Kidney (tissue), 14 donors: ENCODE data around the gene ADA. TPM values are rescaled to one million over a fixed set of nuclear protein-coding genes. Genes with fewer than 3 reads are reported as not detected.

Source experiments
- DNase-seq, 5 donors: peaks; one replicate each; pipeline ENCODE4 v3.0.0-alpha.2; 2013 to 2020
- FAIRE-seq: peaks from 2 replicates; lab custom pipeline; 2012; peaks lifted over from hg19 to GRCh38; lab: Jason Lieb, UNC
- H3K27ac ChIP-seq, 2 donors: one replicate each; pipeline ENCODE4 v1.7.0; 2013; ENCODE audit warnings: low read depth in 2 of 2, low read length in 2 of 2, inconsistent platforms in 1 of 2
- H3K27me3 ChIP-seq: one replicate; pipeline ENCODE4 v1.7.1; 2013; ENCODE audit warnings: low read length, inconsistent platforms; ENCODE audit not compliant: control insufficient read depth, insufficient read depth
- H3K36me3 ChIP-seq, 3 donors: one replicate each; pipeline versions ENCODE4 v1.7.0 to v1.7.1; 2013; ENCODE audit warnings: low read length in 3 of 3, control low read depth in 1 of 3, inconsistent platforms in 1 of 3; ENCODE audit not compliant: insufficient read depth in 3 of 3, control insufficient read depth in 2 of 3
- H3K4me1 ChIP-seq, 3 donors: one replicate each; pipeline versions ENCODE4 v1.7.0 to v1.7.1; 2013; ENCODE audit warnings: low read length in 3 of 3, inconsistent platforms in 1 of 3, low read depth in 1 of 3; ENCODE audit not compliant: control insufficient read depth in 2 of 3, insufficient read depth in 2 of 3
- H3K4me3 ChIP-seq, 3 donors: one replicate each; pipeline versions ENCODE4 v1.7.0 to v1.8.1; 2013; ENCODE audit warnings: low read length in 3 of 3, control low read depth in 1 of 3, inconsistent platforms in 1 of 3
- H3K9ac ChIP-seq, 3 donors: one replicate each; pipeline versions ENCODE4 v1.7.0 to v1.7.1; 2013; ENCODE audit warnings: low read length in 3 of 3, control low read depth in 1 of 3, inconsistent platforms in 1 of 3
- H3K9me3 ChIP-seq, 3 donors: one replicate each; pipeline versions ENCODE4 v1.7.0 to v1.7.1; 2013; ENCODE audit warnings: low read length in 3 of 3, control low read depth in 1 of 3, inconsistent platforms in 1 of 3; ENCODE audit not compliant: control insufficient read depth in 2 of 3, insufficient read depth in 1 of 3
- intact Hi-C: fragments of 100-400 bp; cut with DNase I; formaldehyde crosslinking; loops from one replicate; pipeline ENCODE4 v1.11.1; 2022
- polyA plus RNA-seq: library from polyadenylated mRNA; stranded (reverse); fragments of 350-450 nt; fragmentation: Illumina TruSeq; extraction: RNeasy Lipid Tissue Mini Kit (QIAGEN cat#74804); gene quantifications from one replicate; pipeline ENCODE4 v1.2.3, GENCODE V29; 2014; ENCODE audit warnings: low read depth, low replicate concordance; ENCODE audit not compliant: insufficient read depth
- total RNA-seq: library from RNA; stranded (reverse); fragmentation: NEBNext Ultra II Directional; extraction: Animal tissue kit (Norgen Biotek cat#: 25700); gene quantifications from one replicate; pipeline ENCODE4 v1.2.1, GENCODE V29; 2021
- TF ChIP-seq, protein P1 (sequence below): IDR thresholded peaks from 3 replicates; pipeline ENCODE4 v1.5.1; 2012; ENCODE audit warnings: mild to moderate bottlenecking, moderate library complexity, borderline replicate concordance; ENCODE audit not compliant: insufficient read depth; ENCODE audit errors: extremely low read depth
- donor health status: control.
- donor health status: control.
- donor health status: control.
- donor health status: control.
- donor health status: control.
- donor health status: DM: yes; HTN: yes; CAD: no.
- donor health status: Normal renal cell carcinoma (clear cell type).

The ADA gene
- total and polyA plus RNA-seq, 2 donors from 2014 or later: 3.1 to 6.5 TPM

DNA sequence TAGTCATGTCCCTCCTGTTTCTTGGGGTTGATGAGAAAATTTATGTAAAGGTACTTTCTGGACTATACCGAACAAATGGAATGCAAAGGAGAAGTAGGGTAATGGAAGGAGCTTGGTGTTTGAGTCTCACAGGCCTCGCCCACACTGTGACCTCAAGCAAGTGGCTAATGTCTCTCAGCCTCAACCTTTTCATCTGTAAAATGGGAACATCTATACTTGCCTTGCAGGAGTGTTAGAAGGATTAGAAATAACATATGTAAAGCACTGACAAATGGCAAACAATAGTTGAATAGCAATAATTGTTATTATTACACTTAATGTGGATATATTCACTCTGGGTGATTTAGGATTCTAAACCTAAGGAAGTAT is 78.0 kb downstream of the ADA start:
- Histone ChIP-seq H3K9ac (no peak overlapping the region), H3K4me3 (no peak overlapping the region), H3K4me1 (peaks cover 3 to 20% (median 17%) of the 10 kb centered on the region in 3 donors), H3K9me3 (no peaks in the 10 kb centered on the region), H3K27me3 (no peaks in the 10 kb centered on the region), H3K36me3 (peaks cover 0 to 4% (median 0%) of the 10 kb centered on the region in 3 donors), H3K27ac (peak overlapping the region in 1 of 2 donors; percentile 17)
- FAIRE-seq (no peak), DNase-seq (no peak)
- TF ChIP-seq, protein P1, sequence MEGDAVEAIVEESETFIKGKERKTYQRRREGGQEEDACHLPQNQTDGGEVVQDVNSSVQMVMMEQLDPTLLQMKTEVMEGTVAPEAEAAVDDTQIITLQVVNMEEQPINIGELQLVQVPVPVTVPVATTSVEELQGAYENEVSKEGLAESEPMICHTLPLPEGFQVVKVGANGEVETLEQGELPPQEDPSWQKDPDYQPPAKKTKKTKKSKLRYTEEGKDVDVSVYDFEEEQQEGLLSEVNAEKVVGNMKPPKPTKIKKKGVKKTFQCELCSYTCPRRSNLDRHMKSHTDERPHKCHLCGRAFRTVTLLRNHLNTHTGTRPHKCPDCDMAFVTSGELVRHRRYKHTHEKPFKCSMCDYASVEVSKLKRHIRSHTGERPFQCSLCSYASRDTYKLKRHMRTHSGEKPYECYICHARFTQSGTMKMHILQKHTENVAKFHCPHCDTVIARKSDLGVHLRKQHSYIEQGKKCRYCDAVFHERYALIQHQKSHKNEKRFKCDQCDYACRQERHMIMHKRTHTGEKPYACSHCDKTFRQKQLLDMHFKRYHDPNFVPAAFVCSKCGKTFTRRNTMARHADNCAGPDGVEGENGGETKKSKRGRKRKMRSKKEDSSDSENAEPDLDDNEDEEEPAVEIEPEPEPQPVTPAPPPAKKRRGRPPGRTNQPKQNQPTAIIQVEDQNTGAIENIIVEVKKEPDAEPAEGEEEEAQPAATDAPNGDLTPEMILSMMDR: no peak
- intact Hi-C loops: no loop called here

DNA sequence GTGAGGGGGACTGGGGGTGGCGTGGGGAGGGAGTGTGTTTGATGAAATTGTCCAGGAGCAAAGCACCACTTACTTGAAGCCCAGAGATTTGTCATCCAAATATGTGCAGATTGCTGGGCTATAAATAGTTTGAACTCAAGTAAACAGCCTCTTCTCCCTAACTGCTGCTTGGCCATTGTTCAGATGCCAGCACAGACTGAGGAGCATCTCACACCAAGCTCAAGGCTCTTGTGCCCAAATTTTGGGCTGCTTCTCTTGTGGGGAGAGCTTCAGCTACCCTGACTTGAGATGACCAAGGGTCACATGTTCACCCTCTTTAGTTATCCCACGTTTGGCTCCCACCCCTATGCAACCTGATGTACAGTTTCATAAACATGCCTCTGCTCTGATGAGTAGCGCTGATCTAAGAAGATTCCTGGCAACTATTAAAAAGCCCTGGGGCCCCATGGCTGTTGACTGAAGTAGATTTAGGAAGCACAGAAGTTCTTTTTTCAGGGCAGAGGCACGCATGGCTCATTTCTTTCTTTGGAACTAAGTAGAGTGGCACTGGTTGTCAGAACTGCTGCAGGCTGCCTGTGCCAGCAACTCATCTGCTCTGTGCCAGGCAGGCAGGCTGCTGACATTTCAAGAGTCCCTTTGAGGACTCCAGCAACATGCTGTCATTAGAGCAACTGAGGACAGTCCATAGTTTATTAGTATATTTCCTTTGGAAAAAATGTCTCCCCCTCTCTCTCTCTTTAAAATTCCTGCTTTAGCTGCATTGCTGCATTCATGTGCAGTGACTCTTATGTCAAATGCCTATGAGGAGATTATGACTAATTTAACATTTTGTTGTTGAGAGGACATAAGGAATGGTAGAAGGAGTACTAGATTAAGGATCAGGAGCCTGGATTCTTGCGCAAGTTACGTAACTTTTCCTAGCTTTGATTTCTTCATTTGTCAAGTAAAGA is 78.7 kb downstream of the ADA start:
- H3K36me3 ChIP-seq: peaks cover 0 to 4% (median 0%) of the 10 kb centered on the region in 3 donors
- DNase-seq: peak in 2 of 5 donors; percentile 36 to 46
- peak overlapping the region in 1 of 3 donors; percentile 47 for H3K9ac ChIP-seq
- intact Hi-C loops: no loop called here
- no peaks in the 10 kb centered on the region for H3K9me3 ChIP-seq
- peaks cover 3 to 20% (median 17%) of the 10 kb centered on the region in 3 donors for H3K4me1 ChIP-seq
- H3K4me3 ChIP-seq: no peak overlapping the region
- peak overlapping the region; percentile 17 to 74 for H3K27ac ChIP-seq
- no peak for FAIRE-seq
- TF ChIP-seq, protein P1: no peak
- H3K27me3 ChIP-seq: no peaks in the 10 kb centered on the region

DNA sequence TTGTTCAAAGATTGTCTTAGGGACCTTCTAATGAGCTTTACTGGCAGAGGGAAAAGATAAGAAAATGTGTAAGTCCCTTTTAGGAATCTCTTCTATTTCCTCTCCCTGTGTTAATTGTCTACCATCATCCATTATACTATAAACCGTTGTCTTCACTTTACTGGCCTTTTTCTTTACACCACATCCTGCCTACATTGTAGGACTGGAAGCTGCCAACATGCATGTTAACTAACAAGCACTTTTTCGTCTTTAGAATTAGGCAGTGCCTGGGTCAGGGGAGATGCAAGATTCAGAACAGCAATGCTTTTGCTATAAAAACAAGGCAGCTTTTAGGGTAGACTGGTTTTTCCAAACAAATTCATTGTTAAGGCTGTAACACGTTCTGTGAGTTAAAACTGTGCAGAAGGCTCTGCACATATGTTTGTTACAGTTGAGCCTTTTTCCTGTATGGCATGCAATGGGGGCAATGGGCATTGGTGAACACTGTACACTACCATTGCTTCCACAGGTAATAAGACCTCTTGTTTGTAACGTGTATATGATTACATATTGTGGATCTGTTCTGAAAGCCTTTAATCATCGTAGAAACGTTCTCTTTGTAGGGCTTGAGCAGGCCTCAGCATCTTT is 80.0 kb downstream of the ADA start:
- Histone ChIP-seq H3K27me3 (no peaks in the 10 kb centered on the region), H3K9me3 (no peaks in the 10 kb centered on the region), H3K36me3 (peaks cover 0 to 4% (median 0%) of the 10 kb centered on the region in 3 donors), H3K4me3 (no peak overlapping the region), H3K4me1 (peaks cover 3 to 17% (median 15%) of the 10 kb centered on the region in 3 donors), H3K27ac (no peak overlapping the region), H3K9ac (no peak overlapping the region)
- no peak for DNase-seq
- intact Hi-C loops: no loop called here
- TF ChIP-seq, protein P1: no peak
- FAIRE-seq: no peak
